Left forelimb (tissue), 1 donor: Measurements from ENCODE around the gene LPCAT3.
"Not testable (repeated sequence)": the region's sequence is repeated elsewhere in the genome, so short reads cannot be mapped to it uniquely, and the experiment has no call there.

Experiments used
- DNase-seq: peaks from one replicate; pipeline ENCODE4 v3.0.0-alpha.2; 2018; ENCODE audit warnings: low spot score

Gene LPCAT3, protein sequence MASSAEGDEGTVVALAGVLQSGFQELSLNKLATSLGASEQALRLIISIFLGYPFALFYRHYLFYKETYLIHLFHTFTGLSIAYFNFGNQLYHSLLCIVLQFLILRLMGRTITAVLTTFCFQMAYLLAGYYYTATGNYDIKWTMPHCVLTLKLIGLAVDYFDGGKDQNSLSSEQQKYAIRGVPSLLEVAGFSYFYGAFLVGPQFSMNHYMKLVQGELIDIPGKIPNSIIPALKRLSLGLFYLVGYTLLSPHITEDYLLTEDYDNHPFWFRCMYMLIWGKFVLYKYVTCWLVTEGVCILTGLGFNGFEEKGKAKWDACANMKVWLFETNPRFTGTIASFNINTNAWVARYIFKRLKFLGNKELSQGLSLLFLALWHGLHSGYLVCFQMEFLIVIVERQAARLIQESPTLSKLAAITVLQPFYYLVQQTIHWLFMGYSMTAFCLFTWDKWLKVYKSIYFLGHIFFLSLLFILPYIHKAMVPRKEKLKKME

DNA sequence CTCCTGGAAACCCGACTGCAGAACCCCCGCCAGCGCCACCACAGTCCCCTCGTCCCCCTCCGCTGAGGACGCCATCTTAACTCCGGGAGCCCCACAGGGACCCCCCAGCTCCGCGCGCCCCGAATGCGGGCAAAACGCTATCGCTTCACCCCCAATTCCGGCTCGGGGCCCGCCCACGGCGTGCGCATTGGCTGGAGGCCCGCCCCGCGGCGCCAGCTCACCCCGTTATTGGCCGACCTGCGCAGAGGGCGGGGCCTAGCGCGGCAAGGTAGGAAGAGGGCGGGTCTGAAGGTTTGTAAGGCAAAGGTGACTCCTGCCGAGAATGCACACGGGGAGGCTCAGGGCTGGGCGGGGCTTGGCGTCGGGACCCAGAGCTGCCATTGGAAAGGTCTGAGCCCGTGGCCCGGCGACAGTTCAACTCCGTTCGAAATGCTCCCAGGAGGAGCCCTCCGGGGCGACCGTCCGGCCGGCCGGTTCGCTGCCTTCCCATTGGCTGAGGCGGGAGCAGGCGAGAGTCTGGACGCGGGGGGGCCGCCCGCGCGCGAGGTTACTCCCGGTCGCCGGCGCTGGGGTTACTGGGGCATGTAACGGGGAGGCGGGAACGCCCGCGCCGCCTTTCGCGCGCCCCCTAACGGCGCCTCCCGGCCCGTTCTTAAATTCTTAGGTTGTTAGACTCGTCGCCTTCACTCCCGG is at the start of gene LPCAT3:
Gene LPCAT3 (minus strand): TSS at position 127 of the 693 bp plus-strand sequence. CDS start 52 bp downstream, at position 75.
- peak; percentile 98 for DNase-seq

- no peak for DNase-seq
Measured at GRCh38 chr12:7067096-7067495, 48.8 kb upstream of the LPCAT3 start.

GRCh38 chr12:7066596-7066995 is 48.3 kb upstream of the LPCAT3 start:
- DNase-seq = no peak

DNA sequence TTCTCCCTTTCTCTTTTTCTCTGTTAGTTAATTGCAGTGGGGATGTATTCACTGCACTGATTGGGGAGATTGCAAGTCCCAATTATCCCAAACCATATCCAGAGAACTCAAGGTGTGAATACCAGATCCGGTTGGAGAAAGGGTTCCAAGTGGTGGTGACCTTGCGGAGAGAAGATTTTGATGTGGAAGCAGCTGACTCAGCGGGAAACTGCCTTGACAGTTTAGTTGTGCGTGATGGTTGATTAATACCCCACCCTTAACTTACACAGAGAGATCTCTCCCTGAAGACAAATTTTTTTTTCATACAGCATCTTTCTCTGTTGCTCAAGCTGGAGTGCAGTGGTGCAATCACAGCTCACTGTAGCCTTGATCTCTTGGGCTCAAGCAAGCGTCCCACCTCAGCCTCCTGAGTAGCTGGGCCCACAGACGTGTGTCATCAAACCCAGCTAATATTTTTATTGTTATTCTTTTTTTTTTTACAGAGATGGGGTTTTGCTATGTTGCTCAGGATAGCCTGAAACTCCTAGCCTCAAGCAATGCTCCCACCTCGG is 46.9 kb upstream of the LPCAT3 start:
- no peak for DNase-seq

DNA sequence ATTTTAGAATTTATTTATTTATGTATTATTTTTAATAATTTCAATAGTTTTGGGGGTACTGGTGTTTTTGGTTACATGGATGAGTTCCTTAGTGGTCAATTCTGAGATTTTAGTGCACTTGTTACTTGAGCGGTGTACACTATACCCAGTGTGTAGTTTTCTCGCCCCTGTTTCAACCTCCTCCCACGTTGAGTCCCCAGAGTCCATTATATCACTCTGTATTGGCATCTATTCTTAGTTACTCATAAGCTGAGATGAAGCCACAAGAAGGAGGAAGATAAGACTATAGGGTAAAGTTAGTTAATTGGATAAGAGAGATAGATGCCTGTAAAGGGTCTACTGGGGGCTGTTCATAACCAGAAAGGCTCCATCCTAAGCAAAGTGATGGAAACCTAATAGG is 46.2 kb upstream of the LPCAT3 start:
- DNase-seq = no peak

DNA sequence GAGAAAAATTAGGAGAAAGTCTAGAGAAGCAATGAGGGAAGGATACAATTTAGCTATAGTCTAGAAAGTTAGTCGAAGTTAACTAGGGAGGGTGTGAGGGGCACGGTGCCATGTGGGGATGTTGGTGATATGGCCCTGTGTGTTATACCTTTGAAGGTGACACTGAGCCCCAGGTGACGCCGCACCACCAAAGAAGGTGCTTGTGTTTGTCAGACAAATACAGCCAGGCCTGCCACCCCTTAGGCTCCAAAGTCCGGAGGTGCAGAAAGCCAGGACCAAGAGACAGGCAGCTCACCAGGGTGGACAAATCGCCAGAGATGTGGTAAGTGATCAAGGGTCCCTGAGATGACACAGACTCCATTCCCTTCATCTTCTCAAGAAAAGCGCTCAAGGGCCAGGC is 43.3 kb upstream of the LPCAT3 start:
- DNase-seq = no peak

GRCh38 chr12:7061138-7061537 is 42.9 kb upstream of the LPCAT3 start:
- DNase-seq = no peak

GRCh38 chr12:7060353-7060954 is 42.2 kb upstream of the LPCAT3 start, which contains the start of gene C1S:
Gene C1S (plus strand): TSS chr12:7060718. CDS start chr12:7061913, 1,195 bp downstream.
- DNase-seq = peak; percentile 77

DNA sequence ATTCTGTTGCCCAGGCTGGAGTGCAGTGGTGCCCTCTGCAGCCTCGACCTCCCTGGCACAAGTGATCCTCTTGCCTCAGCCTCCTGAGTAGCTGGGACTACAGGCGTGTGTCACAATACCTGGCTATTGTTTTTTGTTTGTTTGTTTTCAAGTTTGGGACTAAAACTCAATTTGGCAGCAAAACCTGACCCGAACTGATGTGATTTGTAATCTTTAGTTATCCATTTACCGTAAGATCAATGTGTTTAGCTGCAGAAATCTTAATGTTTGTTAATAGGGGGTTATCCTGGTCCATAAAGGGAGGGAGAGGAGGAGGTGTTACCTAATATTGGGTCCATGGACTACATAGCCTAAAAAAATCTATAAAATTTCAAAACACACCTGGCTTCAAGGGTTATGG is 41.5 kb upstream of the LPCAT3 start:
- no peak for DNase-seq

DNA sequence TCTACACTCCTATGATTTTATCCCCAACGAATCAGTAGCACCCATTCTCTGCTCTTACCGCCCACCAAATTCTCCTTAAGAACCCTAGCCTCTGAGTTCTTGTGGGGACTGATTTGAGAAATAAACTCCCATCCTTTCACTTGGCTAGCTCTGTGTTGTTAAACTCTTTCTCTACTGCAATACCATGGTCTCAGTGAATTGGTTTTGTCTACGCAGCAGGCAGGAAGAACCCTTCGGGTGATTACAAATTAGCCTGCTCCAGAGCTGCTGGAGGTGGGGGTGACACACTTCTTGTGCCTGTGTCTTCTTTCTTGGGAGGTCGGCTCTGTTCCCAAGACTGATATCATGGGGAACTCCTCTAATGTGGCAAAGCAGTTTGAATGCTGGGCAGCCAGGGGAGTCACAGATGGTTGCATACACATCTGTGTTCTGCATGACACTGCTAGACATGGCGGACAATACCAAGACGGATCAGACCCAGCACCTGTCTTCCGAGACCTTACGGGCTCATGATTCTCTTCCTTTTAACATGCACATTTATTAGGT is 40.6 kb upstream of the LPCAT3 start:
- no peak for DNase-seq

DNA sequence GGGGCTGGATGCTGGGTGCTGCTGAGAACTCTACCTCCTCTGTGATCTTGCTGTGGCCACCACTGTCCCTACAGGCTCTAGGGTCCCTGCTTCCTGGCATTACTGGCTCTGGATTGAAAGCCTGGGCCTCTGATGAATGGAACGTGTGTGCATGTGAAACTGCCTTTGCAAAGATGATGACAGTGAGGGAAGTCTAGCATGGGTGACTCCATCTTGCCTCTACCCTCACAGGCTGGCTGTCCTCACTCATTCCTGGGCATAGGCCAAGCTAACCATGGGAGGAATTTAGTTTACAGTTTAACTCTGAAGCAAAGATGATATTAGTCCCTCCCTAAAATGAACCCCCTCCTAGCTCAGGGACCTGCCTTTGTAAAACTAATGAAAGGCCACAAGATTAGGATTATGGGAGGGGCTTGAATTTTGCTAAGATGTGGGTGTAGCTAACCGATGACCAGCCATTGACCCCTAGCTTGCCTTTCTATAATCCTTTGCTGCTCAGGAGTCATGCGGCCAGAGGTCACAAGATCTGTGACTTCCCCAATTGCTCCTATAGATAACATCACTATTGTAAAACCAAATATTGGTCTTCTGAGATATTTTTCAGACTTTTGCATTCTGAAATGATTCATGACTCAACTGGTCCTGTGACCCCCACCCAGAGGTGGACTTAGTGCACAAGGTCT is 40.0 kb upstream of the LPCAT3 start:
- no peak for DNase-seq

DNA sequence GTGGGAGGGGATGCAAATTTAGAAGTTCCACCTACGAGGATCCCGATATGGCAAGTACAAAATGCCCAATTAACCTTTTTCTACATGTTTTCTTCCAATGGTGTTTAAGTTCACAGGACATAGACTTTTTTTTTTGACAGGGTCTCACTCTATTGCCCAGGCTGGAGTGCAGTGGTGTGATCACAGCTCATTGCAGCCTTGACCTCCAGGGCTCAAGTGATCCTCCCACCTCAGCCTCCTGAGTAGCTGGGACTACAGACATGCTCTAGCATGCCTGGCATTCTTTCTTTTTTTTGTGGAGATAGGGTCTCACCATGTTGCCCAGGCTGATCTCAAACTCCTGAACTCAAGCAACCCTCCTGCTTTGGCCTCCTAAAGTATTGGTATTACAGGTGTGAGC is 37.5 kb upstream of the LPCAT3 start:
- not testable (repeated sequence) for DNase-seq

DNA sequence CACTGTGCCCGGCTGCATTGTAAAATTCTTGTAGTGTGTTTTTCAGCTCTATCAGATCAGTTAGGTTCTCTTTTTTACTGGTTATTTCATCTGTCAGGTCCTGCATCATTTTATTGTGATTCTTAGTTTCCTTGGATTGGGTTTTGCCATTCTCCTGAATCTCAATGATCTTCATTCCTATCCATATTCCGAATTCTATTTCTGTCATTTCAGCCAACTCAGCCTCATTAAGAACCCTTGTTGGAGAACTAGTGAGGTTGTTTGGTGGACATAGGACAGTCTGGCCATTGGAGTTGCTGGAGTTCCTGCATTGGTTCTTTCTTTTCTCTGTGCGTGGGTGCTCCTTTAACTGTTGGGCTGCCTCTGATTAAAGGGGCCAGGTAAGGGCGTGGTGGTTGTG is 36.6 kb upstream of the LPCAT3 start:
- DNase-seq = no peak

DNA sequence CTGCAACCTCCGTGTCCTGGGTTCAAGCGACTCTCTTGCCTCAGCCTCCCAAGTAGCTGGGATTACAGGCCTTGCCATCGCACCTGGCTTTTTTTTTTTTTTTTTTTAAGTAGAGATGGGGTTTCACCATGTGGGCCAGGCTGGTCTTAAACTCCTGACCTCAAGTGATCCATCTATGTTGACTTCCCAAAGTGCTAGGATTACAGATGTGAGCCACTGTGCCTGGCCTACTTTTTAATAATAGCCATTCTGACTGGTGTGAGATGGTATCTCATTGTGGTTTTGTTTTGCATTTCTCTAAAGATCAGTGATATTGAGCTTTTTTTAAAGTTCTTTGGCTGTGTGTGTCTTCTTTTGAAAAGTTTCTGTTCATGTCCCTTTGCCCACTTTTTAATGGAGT is 31.7 kb upstream of the LPCAT3 start:
- DNase-seq = not testable (repeated sequence)

- DNase-seq = not testable (repeated sequence)
Measured at GRCh38 chr12:7049445-7049951, 31.2 kb upstream of the LPCAT3 start.

- DNase-seq = no peak
Measured at GRCh38 chr12:7047306-7047705, 29.0 kb upstream of the LPCAT3 start.

- DNase-seq = peak; percentile 37
Measured at GRCh38 chr12:7046383-7047105, 28.3 kb upstream of the LPCAT3 start.

DNA sequence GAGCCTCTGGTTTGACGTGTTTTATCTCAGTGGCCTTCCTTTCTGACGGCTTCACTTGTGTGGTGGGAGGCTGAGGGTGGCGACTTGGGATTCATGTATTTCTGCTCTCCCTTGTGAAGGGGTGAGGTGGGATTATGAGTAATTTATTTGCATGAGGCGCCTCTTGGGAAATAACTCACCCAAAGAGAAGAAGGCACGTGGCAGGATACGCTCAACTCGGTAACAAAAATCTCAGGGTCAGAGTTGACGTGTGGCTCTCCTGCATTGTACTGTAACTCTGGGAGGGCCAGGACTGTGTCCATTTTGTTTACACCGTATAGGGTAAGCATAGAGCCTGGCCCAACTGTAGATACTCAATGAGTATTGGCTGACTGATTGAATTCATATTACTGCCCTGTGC is 27.6 kb upstream of the LPCAT3 start:
- DNase-seq = no peak

DNA sequence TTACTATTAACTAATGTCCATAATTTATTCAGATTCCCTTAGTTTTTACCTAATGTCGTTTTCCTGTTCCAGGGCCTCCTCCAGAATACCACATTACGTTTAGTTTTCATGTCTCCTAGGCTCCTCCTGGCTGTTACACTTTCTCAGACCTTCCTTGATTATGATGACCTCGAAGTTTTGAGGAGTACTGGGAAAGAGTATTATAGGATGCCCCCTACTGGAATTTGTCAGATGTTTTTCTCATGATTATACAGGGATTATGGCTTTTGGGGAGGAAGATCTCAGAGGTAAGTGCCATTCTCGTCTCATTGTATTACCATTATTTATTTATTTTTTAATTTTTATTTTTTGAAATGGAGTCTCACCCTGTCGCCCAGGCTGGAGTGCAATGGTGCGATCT is 24.6 kb upstream of the LPCAT3 start:
- DNase-seq = no peak

DNA sequence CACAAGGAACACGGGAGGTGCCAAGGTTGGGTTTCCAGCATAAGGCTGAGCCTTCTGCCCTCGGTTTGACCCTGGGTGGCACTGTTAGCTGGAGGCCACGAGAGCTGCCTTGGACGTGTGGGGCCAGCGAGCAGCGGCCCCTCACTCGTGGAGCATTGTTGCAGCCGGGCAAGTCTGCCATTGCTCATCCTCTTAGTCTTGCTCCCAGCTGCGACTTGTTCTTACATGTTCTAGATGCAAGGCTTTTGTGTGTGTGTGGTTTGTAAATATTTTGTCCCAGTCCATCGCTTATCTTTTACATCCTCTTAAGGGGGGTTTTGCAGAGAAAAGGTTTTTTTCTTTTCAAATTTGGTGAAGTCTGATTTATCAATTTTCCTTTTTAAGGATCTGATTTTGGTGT is 21.1 kb upstream of the LPCAT3 start:
- DNase-seq = no peak

GRCh38 chr12:7038591-7038990 is 20.3 kb upstream of the LPCAT3 start:
- no peak for DNase-seq
